K562 (cell line): ENCODE data around the gene HOXA1. TPM values are rescaled to one million over a fixed set of nuclear protein-coding genes. Genes with fewer than 3 reads are reported as not detected.

Experiments
- ATAC-seq: fragments of 200-7000 bp; cut with Tn5 transposase; 3 replicates; pipeline ENCODE4 v1.9.1; 2020; ENCODE audit warnings: moderate library complexity
- BruUV-seq: library from RNA; stranded (reverse); fragments of 400-500 nt; replicated peaks from 2 replicates; lab custom pipeline; 2021; lab: Mats Ljungman, UMichigan
- CTCF ChIA-PET: fragments of 300-600 bp; formaldehyde crosslinking; extraction: SDS; loops from one replicate; lab custom pipeline; 2021; ENCODE audit warnings: low intra/inter-chr PET ratio; lab: Yijun Ruan, JAX
- POLR2A ChIA-PET: fragments of 300-600, 350-650 bp; sonication (Branson Sonifier 250); formaldehyde crosslinking; extraction: SDS; loops from one replicate; lab custom pipeline; 2021; ENCODE audit warnings: antibody characterized with exemption, inconsistent platforms; lab: Yijun Ruan, JAX
- DNase-seq, 4 experiments: peaks; one replicate each; pipeline versions ENCODE4 v3.0.0 to v3.0.0-alpha.2; 2011 to 2018; ENCODE audit warnings: low spot score in 3 of 4, mixed read lengths in 3 of 4; ENCODE audit errors: extremely low read depth in 1 of 4
- FAIRE-seq: peaks from 2 replicates; lab custom pipeline; 2011; peaks lifted over from hg19 to GRCh38; lab: Jason Lieb, UNC
- H2AFZ ChIP-seq: 2 replicates; pipeline ENCODE4 v1.6.0; 2011; ENCODE audit warnings: low read depth, low read length, control low read depth, inconsistent platforms
- H3K27ac ChIP-seq: fragments of 200-600 bp; 3 replicates; pipeline ENCODE4 v1.8.0; 2011; ENCODE audit warnings: low read depth, mild to moderate bottlenecking, control low read depth, inconsistent platforms, low read length, moderate library complexity, mixed read lengths; ENCODE audit errors: extremely low read depth
- H3K27me3 ChIP-seq, 2 experiments: fragments of 300-600 bp in 1 of 2; 2 replicates in 1 of 2; 3 replicates in 1 of 2; pipeline versions ENCODE4 v1.6.0 to v1.8.0; 2011; ENCODE audit warnings: inconsistent platforms in 2 of 2, low read length in 2 of 2, mild to moderate bottlenecking in 1 of 2, mixed read lengths in 1 of 2, moderate library complexity in 1 of 2; ENCODE audit not compliant: control insufficient read depth in 2 of 2, insufficient read depth in 2 of 2
- H3K36me3 ChIP-seq: fragments of 300-600 bp; 3 replicates; pipeline ENCODE4 v1.8.0; 2011; ENCODE audit warnings: mild to moderate bottlenecking, low read length, inconsistent platforms; ENCODE audit not compliant: control insufficient read depth, insufficient read depth
- H3K4me1 ChIP-seq, 2 experiments: fragments of 200-600 bp in 1 of 2; replicated peaks in 1 of 2; 2 replicates in 1 of 2; 3 replicates in 1 of 2; pipeline versions ENCODE4 v1.5.1 to v1.8.0; 2011; ENCODE audit warnings: inconsistent platforms in 2 of 2, low read length in 2 of 2, mild to moderate bottlenecking in 1 of 2, mixed read lengths in 1 of 2, moderate library complexity in 1 of 2; ENCODE audit not compliant: control insufficient read depth in 2 of 2, insufficient read depth in 2 of 2
- H3K4me2 ChIP-seq: 2 replicates; pipeline ENCODE4 v1.6.1; 2011; ENCODE audit warnings: low read length, control low read depth, inconsistent platforms, mixed read lengths; ENCODE audit not compliant: insufficient read depth
- H3K4me3 ChIP-seq: fragments of 200-600 bp; sonication (generic), shearing (Covaris generic); 2 replicates; pipeline ENCODE4 v1.5.1; 2016; ENCODE audit warnings: control low read depth, inconsistent platforms
- H3K79me2 ChIP-seq: fragments of 200-600 bp; 3 replicates; pipeline ENCODE4 v1.8.0; 2011; ENCODE audit warnings: low read length, inconsistent platforms; ENCODE audit not compliant: control insufficient read depth, insufficient read depth
- H3K9ac ChIP-seq, 2 experiments: 2 replicates each; pipeline versions ENCODE4 v1.6.0 to v1.6.1; 2011; ENCODE audit warnings: low read depth in 2 of 2, low read length in 2 of 2, control low read depth in 1 of 2, inconsistent platforms in 1 of 2, mild to moderate bottlenecking in 1 of 2, mixed read lengths in 1 of 2; ENCODE audit not compliant: insufficient read depth in 1 of 2
- H3K9me1 ChIP-seq: one replicate; pipeline ENCODE4 v1.6.0; 2011; ENCODE audit warnings: inconsistent platforms, mild to moderate bottlenecking, low read length, moderate library complexity; ENCODE audit not compliant: control insufficient read depth, insufficient read depth
- H3K9me3 ChIP-seq: replicated peaks from 2 replicates; pipeline ENCODE4 v1.5.1; 2011; ENCODE audit warnings: low read depth, low read length, inconsistent platforms; ENCODE audit not compliant: control insufficient read depth, insufficient read depth
- H4K20me1 ChIP-seq: replicated peaks from 2 replicates; pipeline ENCODE4 v1.6.1; 2011; ENCODE audit warnings: low read length, inconsistent platforms, mixed read lengths; ENCODE audit not compliant: control insufficient read depth, insufficient read depth
- AFF4 ChIP-seq: sonication (generic); formaldehyde crosslinking; IDR thresholded peaks from 2 replicates; pipeline ENCODE4 v1.8.0; 2023; ENCODE audit warnings: mild to moderate bottlenecking, missing genetic modification reagents
- ARHGAP35 ChIP-seq: fragments of 450-650 bp; IDR thresholded peaks from 2 replicates; pipeline ENCODE4 v1.6.1; 2018; ENCODE audit not compliant: partially characterized antibody
- CREB5 ChIP-seq: fragments of 250-450 bp; sonication (Bioruptor Pico); IDR thresholded peaks from 2 replicates; pipeline ENCODE4 v1.5.0; 2020; ENCODE audit warnings: mild to moderate bottlenecking
- ZMIZ1 ChIP-seq, 2 experiments: fragments of 150-350 bp in 1 of 2; IDR thresholded peaks; 2 replicates each; pipeline ENCODE4 v1.6.1; 2012 to 2016; ENCODE audit warnings: low read depth in 2 of 2, low read length in 2 of 2, mild to moderate bottlenecking in 1 of 2, moderate library complexity in 1 of 2
- ZNF146 ChIP-seq: IDR thresholded peaks from one replicate; pipeline ENCODE4 v1.6.1; 2018; ENCODE audit warnings: missing compliant biosample characterization; ENCODE audit not compliant: unreplicated experiment
- WGBS: fragments of 100-300 bp; shearing (Covaris generic); methylation state at CpG from one replicate; pipeline ENCODE4 v1.1.6; 2016; ENCODE audit warnings: low coverage, mixed read lengths; ENCODE audit not compliant: insufficient coverage; ENCODE audit errors: missing lambda C conversion rate; 5-methylcytosine and 5-hydroxymethylcytosine counted together
- in situ Hi-C: fragments of 300-500 bp; cut with MboI; formaldehyde crosslinking; loops from 4 replicates; pipeline ENCODE4 v1.15.0; 2018; ENCODE audit warnings: inconsistent platforms, mixed read lengths
- intact Hi-C: fragments of 100-400 bp; cut with micrococcal nuclease; formaldehyde crosslinking; loops from 2 replicates; pipeline ENCODE4 v1.14.2; 2022
- polyA plus RNA-seq, 8 experiments: library from polyadenylated mRNA; depleted of rRNA in 4 of 8; stranded (reverse) in 5 of 8; unstranded in 3 of 8; fragments of >200 nt; fragmentation: Nextera tagmentation in 2 of 8; fragmentation: Illumina TruSeq in 1 of 8; extraction: Ambion mirVana in 2 of 8; extraction: Trizol in 1 of 8; gene quantifications; 2 replicates each; pipeline versions ENCODE4 v1.2.1 to v1.2.3, GENCODE V29; 2011 to 2014; ENCODE audit warnings: inconsistent platforms in 1 of 8, missing spikeins in 1 of 8
- total RNA-seq, 7 experiments: library from RNA; depleted of rRNA in 6 of 7; stranded (reverse); fragments of >200 nt in 6 of 7; fragmentation: Illumina TruSeq in 2 of 7; extraction: Trizol in 2 of 7; gene quantifications; 2 replicates each; pipeline versions ENCODE4 v1.2.1 to v1.2.3, GENCODE V29; 2011 to 2021; ENCODE audit warnings: low replicate concordance in 1 of 7

HOXA1 gene
- total and polyA plus RNA-seq, 9 of the 15 experiments (the other 6 are each of a cell fraction or from before 2014, with no cell fraction given): 0.03 to 0.63 (median 0.09) TPM; not detected in 4

- no peak for TF ChIP-seq AFF4 (CRISPR knock-in tag)
- TF ChIP-seq ARHGAP35: no peak
- TF ChIP-seq, all 486 proteins: peak for 0
Observed at GRCh38 chr7:27064661-27065060, 31.1 kb downstream of the HOXA1 start (continued).

- in situ Hi-C loops (no loop called here), intact Hi-C loops (no loop called here)
- ATAC-seq (no peak), FAIRE-seq (no peak), DNase-seq (no peak)
- no peaks in the 10 kb centered on the region for H4K20me1 ChIP-seq
- ChIA-PET CTCF (no interaction called here), POLR2A (no interaction called here)
- no peak overlapping the region for H3K9ac ChIP-seq
- H3K79me2 ChIP-seq: no peaks in the 10 kb centered on the region
- BruUV-seq: no TSS peak
- no peaks in the 10 kb centered on the region for H3K9me1 ChIP-seq
- no peak overlapping the region for H2AFZ ChIP-seq
- no peak overlapping the region for H3K27ac ChIP-seq
- no peaks in the 10 kb centered on the region; a peak in 3 of 5 replicates for H3K27me3 ChIP-seq
- H3K9me3 ChIP-seq: no peaks in the 10 kb centered on the region
- TF ChIP-seq CREB5: no peak
- TF ChIP-seq ZMIZ1 (IDR thresholded peaks at IDR 0.05; ENCODE audit: low read depth in 2 of 2, low read length in 2 of 2): no peak
- TF ChIP-seq ZNF146 (CRISPR knock-in tag): no peak
- no peaks in the 10 kb centered on the region for H3K36me3 ChIP-seq
- no peaks in the 10 kb centered on the region for H3K4me1 ChIP-seq
- 0% methylated on average over 1 of the region's 2 CpGs for WGBS
- no peak overlapping the region for H3K4me3 ChIP-seq
- H3K4me2 ChIP-seq: no peak overlapping the region
Observed at GRCh38 chr7:27064159-27064558, 31.6 kb downstream of the HOXA1 start.
